Measurements from ENCODE around the gene PTPN14.

Gene PTPN14

GRCh38 chr1:214567481-214567980, 16.1 kb upstream of the PTPN14 start:
- no peak for DNase-seq

DNA sequence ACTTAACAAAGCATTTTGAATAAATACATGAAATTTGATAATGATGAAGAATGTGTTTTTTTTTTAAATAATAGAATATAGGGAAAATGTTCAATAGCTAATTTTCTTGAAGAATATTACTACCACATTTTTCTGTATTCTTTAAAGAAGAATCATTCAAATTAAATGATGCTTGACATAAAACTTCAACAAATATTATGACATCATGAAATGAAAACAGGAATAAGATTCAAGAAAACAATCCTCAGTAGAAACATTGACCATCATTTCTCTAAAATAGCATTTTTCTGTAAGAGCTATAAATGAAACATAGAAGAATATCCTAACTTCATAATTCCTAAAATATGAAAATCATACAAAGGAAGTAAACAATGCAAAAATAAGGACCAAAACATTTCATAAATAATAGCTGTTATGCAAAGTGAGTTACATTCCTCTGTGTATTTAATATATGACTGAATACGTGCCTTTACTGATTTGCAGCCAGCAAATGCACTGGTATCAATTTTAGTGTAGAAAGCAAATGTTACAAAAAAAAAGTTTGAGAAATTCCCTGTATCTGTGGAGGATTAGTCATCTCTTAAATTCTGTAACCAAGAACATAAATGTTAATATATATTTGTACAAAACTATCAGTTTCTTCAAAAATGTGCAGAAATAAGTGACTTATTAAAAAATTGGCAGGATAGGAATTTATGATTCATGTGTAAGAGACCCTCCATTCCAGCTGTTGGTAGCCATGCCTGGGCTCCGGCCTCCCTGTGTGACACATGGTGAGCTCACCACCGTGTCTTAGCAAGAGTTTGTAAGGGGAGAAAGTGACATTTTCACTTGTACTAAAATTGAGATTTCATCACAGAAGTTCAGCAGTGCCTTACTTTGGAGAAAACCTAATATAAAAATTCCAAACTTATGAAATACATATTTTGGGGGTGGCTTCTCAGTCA, 15.0 kb upstream of the PTPN14 start:
- DNase-seq, result no peak

GRCh38 chr1:214565310-214565709, 13.9 kb upstream of the PTPN14 start:
- DNase-seq, result no peak

GRCh38 chr1:214563881-214564280, 12.5 kb upstream of the PTPN14 start:
- DNase-seq, result no peak

DNA sequence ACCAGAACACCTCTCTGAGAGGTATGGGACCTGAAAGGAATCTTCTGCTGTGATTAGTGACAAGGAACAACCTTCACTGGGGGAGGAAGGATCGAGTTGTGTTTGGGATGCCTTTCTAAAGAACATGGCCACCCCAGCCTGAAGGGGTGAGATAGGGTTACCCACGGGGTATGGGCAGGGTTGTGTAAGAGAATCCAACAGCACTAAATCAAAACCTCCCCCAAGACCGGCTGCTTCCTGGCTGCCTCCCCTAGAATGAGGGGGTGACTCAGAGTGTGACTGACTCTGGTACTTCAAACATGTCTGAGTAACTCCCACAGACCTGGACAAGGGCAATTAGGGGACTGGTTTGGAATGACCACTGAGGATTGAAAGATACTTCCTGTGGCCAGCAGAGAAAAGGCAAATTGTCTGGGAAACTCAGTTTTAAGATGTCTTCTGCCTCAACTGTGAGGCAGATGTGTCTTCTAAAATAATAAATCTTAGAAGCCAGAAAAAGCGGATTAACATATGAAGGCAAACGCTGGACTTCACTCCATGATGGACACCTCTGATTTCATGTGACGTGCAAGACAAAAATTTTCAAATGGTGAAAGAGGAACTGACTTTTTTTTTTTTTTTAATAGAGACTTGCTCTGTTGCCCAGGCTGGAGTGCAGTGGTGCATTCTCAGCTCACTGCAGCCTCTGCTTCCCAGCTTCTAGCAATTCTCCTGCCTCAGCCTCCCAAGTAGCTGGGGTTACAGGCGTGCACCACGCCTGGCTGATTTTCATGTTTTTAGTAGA, 6.7 kb upstream of the PTPN14 start:
- no peak for DNase-seq

DNA sequence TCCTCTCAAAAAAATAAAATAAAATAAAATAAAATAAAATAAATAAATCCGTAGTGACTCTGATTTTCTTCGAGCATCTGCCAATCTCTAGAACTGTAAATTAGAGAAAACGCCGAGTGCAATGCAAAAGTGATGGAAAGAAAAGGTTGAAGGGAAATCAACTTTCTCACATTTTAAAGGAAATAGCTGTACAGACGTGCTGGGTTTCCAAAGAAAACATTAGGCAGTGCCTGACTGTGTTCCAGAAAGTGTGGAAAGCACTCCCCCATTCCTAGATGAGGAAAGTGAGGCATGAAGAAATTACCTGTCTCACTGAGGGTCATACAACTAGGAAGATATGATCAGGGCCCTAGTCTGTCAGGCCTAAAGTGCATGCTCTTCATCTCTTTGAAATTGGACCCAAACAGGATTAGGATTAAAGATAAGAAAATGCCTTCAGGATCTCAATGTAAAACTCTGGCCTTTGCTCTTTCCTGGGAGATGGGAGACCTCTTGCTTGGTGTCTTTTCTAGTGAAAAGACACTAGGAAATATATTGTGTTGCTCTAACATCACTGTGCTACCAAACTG, 1.8 kb upstream of the PTPN14 start:
- DNase-seq, result no peak

DNA sequence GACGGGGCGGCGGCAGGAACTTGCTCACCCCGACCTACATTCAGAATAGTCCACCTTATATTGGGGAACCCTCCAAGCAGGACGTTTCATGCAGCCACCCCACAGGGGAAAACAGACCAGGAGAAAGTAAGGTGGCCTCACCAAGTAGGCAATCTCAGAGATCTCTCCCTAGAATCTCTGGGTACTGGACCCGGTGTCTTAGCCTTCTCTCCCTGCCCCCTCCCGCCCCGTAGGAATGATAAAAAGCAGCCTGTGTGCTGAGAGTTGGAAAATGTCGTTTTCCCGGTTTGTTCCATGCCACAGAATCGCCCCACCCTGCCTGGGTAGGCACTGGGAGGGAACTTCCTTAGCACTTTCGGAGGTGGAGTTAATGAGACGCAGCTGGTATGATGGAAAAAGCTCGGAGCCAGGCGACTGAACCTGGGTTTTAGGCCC, 789 bp upstream of the PTPN14 start:
- DNase-seq, result no peak

- DNase-seq, result peak; percentile 53
Observed at GRCh38 chr1:214550857-214551435, 456 bp downstream of the PTPN14 start.

GRCh38 chr1:214550013-214550856, 1.2 kb downstream of the PTPN14 start:
- no peak for DNase-seq

DNA sequence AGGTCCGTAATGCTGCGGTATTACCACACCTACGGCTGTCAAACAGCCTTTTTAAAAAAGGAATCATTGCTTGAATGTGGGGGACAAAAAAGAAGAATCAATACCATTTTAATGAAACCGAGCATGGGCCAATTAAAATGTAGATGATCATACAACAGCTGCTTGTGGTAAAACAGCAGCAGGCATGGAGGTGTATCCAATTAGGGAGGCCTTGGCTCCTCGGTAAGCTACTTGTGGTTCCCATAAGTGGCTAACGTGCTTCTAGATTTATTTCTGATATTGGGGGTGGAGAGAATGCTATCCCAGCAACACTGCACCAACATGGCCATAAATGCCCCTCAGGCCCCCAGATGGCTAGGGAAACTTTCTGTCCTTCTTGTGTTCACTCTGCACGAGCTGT, 1.8 kb downstream of the PTPN14 start:
- DNase-seq, result no peak

DNA sequence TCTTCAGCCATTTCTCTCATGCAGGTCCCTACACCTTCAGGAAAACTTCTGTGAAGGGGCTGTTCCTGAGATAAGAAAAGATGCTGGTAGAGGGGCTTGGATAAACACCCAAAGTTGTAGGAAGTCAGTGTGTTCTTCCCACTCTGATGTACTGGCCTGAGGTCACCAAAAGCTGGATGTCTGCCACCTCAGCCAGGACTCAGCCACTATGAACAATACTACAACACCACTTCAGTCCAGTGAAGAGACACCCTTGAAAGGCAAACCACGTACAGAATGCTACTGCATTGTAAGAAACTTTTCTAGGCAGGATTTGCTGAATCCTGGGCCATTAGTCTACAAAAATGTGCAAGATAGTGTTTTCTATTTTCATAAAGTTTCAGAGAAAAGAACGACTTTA, 2.4 kb downstream of the PTPN14 start:
- DNase-seq, result no peak

GRCh38 chr1:214548271-214548670, 3.1 kb downstream of the PTPN14 start:
- DNase-seq, result no peak

DNA sequence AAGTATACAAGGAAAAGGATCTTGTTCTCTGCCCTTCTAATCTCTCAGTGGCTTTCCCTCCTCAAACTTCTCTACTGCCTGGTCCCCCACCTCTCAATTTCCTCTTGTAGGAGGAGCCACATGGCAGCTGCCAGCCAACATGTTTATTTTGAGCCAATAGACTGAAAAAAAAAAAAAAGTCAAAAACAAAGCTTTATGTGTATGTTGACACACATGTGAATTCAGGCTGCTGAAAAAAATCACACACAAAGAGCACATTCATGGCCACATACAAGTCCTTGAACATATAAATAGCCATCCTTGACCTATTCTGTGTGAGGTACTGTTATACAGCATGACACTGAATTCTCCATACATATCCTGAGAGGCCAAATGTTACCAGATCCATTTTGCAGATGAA, 3.7 kb downstream of the PTPN14 start:
- no peak for DNase-seq

DNA sequence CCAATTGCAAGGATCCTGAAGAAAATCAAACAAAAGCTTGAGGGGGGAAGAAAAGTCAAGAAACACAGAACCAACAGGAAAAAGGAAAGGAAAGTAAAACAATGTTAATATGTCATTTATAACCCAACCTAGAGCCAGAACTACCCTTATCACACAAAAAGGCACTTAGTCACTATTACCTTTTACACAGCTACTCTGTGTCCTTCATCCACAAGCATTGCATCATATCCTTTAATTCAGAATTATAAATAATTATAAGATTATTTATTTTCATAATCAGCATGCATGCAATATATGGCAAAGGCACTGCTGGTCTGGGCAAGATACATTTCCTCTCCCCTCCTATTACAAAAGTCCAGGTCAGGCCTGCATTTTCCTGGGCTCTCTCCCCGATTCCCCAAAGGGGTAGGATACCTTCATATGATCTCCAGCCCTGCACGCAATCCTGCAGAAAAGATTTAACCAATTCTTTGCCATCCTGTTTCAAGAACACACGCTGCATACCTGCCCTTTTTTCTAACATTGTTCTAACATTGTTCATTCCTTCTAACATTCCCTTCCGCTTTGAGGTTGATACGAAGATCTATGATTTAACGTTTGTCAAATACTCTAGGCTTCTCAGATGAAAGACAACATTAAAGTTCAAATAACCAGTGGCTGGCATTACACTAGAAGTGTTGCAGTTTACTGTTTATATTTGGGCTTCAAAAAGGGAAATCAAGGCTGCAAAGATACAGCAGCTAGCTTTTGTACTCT, 4.3 kb downstream of the PTPN14 start:
- no peak for DNase-seq

GRCh38 chr1:214546084-214546483, 5.3 kb downstream of the PTPN14 start:
- DNase-seq, result no peak

- no peak for DNase-seq
Observed at GRCh38 chr1:214545293-214545692, 6.1 kb downstream of the PTPN14 start.

GRCh38 chr1:214544791-214545190, 6.6 kb downstream of the PTPN14 start:
- DNase-seq, result no peak

- no peak for DNase-seq
Observed at GRCh38 chr1:214542275-214543199, 8.9 kb downstream of the PTPN14 start.

- DNase-seq, result no peak
Observed at GRCh38 chr1:214541693-214542092, 9.7 kb downstream of the PTPN14 start.

DNA sequence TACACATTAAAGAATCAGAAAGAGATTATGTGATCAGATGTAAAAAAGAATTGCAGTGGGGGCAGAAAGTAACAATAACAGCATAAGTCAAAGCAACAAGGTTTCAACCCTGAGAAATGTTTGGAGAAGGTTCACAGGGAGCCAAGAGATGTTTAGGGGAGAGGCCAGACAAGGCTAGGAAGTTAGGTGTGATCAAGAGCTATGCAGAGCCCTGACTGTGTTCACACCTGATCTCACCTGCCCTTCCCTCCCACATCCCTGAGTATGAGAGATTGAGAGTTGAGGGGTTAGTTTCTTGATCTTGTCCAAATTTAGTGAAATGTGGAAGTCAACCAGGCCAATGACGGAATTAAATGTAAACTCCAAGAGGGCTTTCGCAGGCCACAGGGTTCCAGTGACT, 10.2 kb downstream of the PTPN14 start:
- DNase-seq, result no peak
